MM.1S (cell line): ENCODE data around the gene SNORC.

ENCODE experiments used
- DNase-seq: peaks from one replicate; pipeline ENCODE4 v3.0.0-alpha.2; 2015
- H2AFZ ChIP-seq: fragments of 300-600 bp; sonication (generic); 2 replicates; pipeline ENCODE4 v1.6.0; 2016; ENCODE audit warnings: antibody characterized with exemption, low read length
- H3F3A ChIP-seq: fragments of 300-600 bp; sonication (generic); 2 replicates; pipeline ENCODE4 v1.6.1; 2016; ENCODE audit warnings: mild to moderate bottlenecking, antibody characterized with exemption, low read length, moderate library complexity, mixed read lengths; ENCODE audit not compliant: insufficient read depth
- H3K27ac ChIP-seq: fragments of 300-600 bp; sonication (generic); 2 replicates; pipeline ENCODE4 v1.5.1; 2016; ENCODE audit warnings: mild to moderate bottlenecking, low read length
- H3K27me3 ChIP-seq: fragments of 300-600 bp; sonication (generic); replicated peaks from 2 replicates; pipeline ENCODE4 v1.6.0; 2016; ENCODE audit warnings: low read length; ENCODE audit not compliant: insufficient read depth
- H3K36me3 ChIP-seq: fragments of 300-600 bp; sonication (generic); replicated peaks from 2 replicates; pipeline ENCODE4 v1.6.1; 2016; ENCODE audit warnings: mild to moderate bottlenecking, low read length, mixed read lengths; ENCODE audit not compliant: insufficient read depth
- H3K4me1 ChIP-seq: fragments of 300-600 bp; sonication (generic); 2 replicates; pipeline ENCODE4 v1.6.1; 2016; ENCODE audit warnings: low read length, mixed read lengths
- H3K4me2 ChIP-seq: fragments of 300-600 bp; sonication (generic); 2 replicates; pipeline ENCODE4 v1.6.0; 2016; ENCODE audit warnings: low read depth, low read length
- H3K4me3 ChIP-seq: fragments of 300-600 bp; sonication (generic); 2 replicates; pipeline ENCODE4 v1.5.1; 2016; ENCODE audit warnings: low read length, mixed read lengths
- H3K79me2 ChIP-seq: fragments of 300-600 bp; sonication (generic); 2 replicates; pipeline ENCODE4 v1.6.1; 2016; ENCODE audit warnings: mixed run types, low read length, mixed read lengths
- H3K9ac ChIP-seq: fragments of 300-600 bp; sonication (generic); 2 replicates; pipeline ENCODE4 v1.6.1; 2016; ENCODE audit warnings: low read length, mixed read lengths
- H3K9me2 ChIP-seq: fragments of 300-600 bp; sonication (generic); replicated peaks from 2 replicates; pipeline ENCODE4 v1.6.1; 2016; ENCODE audit warnings: mild to moderate bottlenecking, low read length, mixed read lengths; ENCODE audit not compliant: insufficient read depth
- H3K9me3 ChIP-seq: fragments of 300-600 bp; sonication (generic); replicated peaks from 2 replicates; pipeline ENCODE4 v1.6.1; 2016; ENCODE audit warnings: mild to moderate bottlenecking, low read length, mixed read lengths; ENCODE audit not compliant: insufficient read depth
- H4K20me1 ChIP-seq: fragments of 300-600 bp; sonication (generic); 2 replicates; pipeline ENCODE4 v1.6.1; 2016; ENCODE audit warnings: mild to moderate bottlenecking, low read length, moderate library complexity, mixed read lengths; ENCODE audit not compliant: insufficient read depth
- CTCF ChIP-seq: fragments of 300-600 bp; sonication (generic); IDR thresholded peaks from 2 replicates; pipeline ENCODE4 v1.5.1; 2016; ENCODE audit warnings: antibody characterized with exemption, low read length, mixed read lengths
- EZH2 ChIP-seq: fragments of 300-600 bp; sonication (generic); optimal IDR thresholded peaks from 2 replicates; pipeline ENCODE3; 2017; ENCODE audit warnings: low read depth, mild to moderate bottlenecking, antibody characterized with exemption, low read length, mixed read lengths
- EZH2phosphoT487 ChIP-seq: fragments of 300-600 bp; sonication (generic); IDR thresholded peaks from 2 replicates; pipeline ENCODE4 v1.6.1; 2018; ENCODE audit warnings: antibody characterized with exemption, low read length

SNORC gene

GRCh38 chr2:232927032-232927792 is 57.1 kb downstream of the SNORC start:
- no peak for DNase-seq
- Histone ChIP-seq H2AFZ (no peak overlapping the region), H3K4me1 (no peaks in the 10 kb centered on the region), H3K36me3 (no peaks in the 10 kb centered on the region), H3K27me3 (no peaks in the 10 kb centered on the region; the same call in 1 of the 2 replicates), H3K9me2 (no peaks in the 10 kb centered on the region), H3F3A (no peaks in the 10 kb centered on the region), H3K9me3 (no peaks in the 10 kb centered on the region), H3K9ac (no peak overlapping the region), H4K20me1 (no peaks in the 10 kb centered on the region), H3K4me2 (no peak overlapping the region), H3K4me3 (no peak overlapping the region), H3K79me2 (no peaks in the 10 kb centered on the region), H3K27ac (no peak overlapping the region)
- TF ChIP-seq EZH2phosphoT487: no peak

- H3K4me2 ChIP-seq: no peak overlapping the region
Measured at GRCh38 chr2:232927793-232928550, 57.9 kb downstream of the SNORC start.

More at GRCh38 chr2:232927793-232928550, 57.9 kb downstream of the SNORC start:
- Histone ChIP-seq H3F3A (no peaks in the 10 kb centered on the region), H3K36me3 (no peaks in the 10 kb centered on the region), H4K20me1 (no peaks in the 10 kb centered on the region), H3K9me3 (no peaks in the 10 kb centered on the region), H3K4me3 (no peak overlapping the region), H3K27me3 (no peaks in the 10 kb centered on the region; the same call in 1 of the 2 replicates), H3K79me2 (no peaks in the 10 kb centered on the region), H3K27ac (no peak overlapping the region), H2AFZ (no peak overlapping the region), H3K9ac (no peak overlapping the region), H3K9me2 (no peaks in the 10 kb centered on the region), H3K4me1 (no peaks in the 10 kb centered on the region)
- TF ChIP-seq EZH2: no peak
- no peak for TF ChIP-seq EZH2phosphoT487
- no peak for TF ChIP-seq CTCF
- no peak for DNase-seq
